GDM1 (cell line): ENCODE data around the gene DNAH1.
A peak's percentile ranks its signal among the peaks of the same experiment; 100 is the strongest.

Experiments used
- DNase-seq: peaks from one replicate; lab custom pipeline; 2025; lab: John Stamatoyannopoulos, UW

Gene DNAH1

GRCh38 chr3:52433996-52434479 is 117.9 kb downstream of the DNAH1 start:
- DNase-seq, result no peak

- DNase-seq, result no peak
These were observed 118.5 kb downstream of the DNAH1 start for GRCh38 chr3:52434491-52435115.

DNA sequence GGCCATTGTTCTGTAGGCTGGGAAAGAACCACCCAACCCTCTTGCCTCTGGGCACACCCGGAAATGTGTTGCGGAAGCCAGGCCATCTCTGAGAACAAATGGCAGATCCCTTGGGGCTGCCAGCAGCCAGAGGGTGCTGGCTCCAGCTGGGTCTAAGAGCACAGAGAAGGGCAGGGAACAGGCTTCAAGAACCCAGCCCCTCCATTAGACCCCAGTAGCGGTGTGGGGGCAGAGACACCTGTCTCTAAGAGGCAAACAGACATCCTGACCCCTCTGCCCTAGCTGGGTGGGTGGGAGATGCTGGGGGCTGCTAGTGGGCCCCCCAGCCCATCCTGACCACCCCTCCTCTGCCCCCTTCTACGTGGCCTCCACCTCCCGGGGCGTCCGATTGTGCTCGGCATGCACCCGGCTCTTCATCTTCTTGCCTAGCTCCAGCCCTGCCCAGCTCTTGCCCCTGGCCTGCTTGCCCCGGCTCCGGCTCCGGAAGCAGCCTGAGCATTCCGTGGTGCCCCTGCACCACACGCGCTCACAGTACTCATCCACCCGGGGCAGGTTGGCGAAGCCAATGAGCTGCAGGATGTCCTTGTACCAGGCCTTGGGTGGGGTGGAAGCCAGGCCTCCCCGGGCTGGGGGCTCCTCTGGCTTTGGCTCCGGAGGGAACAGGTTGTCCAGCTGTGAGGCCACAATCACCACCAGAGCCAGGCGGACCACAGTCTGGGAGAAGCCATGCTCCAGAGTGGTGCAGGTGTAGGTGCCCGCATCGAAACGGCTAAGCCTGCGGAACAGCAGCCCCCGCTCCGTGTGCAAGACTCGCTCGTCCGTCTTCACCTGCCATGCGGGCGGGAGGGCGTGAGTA is 119.4 kb downstream of the DNAH1 start:
- DNase-seq, result no peak

- DNase-seq, result no peak
These were observed 120.5 kb downstream of the DNAH1 start for GRCh38 chr3:52436500-52437149.

DNA sequence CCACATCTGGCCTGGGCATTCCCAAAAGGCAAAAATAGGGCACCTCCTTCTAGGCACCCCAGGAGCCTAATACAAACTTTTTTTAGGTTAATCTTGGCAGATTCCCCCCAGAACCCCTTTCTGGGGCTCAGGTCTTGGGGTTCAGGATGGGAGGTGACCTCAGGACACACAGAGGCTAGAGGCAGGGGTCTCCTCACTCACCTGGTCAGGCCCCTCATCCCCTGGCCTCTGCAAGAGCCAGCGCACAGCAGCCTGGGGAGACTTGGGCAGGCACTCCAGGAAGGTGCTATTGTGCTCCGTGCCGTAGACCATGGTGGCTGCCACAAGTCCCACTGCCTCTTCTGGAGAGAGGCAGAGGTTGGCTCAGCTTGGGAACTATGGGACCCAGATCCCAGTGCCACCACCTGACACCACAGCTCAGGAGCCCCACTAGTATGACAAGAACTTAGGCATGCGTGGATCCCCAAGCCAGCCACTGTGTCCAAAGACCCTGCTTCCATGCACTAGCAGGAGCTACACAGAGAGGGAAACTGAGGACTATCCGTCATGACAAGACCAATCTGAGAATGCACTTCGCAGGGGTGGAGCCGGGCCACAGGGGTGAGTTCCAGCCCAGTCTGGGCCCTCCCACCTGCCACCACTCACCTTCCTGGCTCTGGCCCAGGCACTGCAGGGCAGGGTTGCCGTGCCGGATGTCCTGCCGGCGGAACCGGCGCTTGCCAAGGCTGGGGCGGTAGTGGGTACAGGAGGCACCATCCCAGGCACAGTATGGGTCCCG is 121.4 kb downstream of the DNAH1 start:
- no peak for DNase-seq

DNA sequence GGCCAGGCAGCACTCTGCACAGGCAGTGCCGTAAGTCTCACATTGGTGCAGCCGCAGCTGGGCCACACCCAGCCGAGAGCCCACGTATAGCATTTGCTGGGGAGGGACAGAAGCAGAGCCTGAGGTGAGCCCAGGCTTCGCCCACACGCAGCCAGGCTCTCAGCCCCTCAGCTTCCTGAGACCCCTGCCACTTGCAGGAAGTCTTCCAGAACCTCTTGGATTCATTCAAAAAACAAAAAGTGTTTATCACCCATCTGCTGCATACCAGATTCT is 121.9 kb downstream of the DNAH1 start:
- DNase-seq, result no peak

DNA sequence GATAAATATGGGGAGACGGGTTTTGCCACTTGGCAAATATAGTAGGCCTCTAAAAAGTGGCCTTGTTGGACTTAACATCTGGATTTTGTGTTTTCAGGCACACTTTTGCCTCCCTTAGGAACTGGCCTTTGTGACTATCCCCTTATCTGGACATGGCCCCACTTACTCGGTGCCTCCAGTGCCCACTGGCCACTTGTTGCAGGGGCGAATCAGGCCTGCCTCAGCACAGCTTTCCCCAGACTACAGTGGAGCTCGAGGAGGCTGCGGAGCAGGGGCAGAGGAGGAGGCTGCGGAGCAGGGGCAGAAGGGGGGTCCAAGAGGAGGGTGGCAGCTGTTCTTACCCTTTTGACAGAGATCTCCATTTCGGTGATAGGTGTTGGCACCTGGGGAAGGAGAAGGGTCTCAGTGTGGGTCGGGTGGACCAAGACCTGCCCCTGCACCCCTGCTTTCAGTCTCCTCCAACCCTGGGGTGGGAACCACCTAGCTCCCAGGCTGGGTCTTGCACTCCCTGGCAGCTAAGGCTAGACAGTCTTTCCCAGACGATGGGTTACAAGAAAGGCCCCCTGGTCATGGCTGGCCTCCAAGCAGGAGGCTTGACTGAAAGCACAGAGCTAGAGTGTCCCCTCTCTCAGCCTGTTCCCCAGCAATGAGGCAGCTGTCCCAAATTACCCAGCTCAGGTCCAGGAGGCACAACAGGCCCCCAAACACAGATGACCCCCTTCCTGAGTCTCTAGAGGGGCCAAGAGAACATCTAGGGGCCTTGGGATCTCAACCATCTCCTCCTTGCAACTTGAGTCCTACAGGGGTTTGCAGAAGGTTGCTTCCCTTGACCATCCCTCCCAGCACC is 122.7 kb downstream of the DNAH1 start:
- DNase-seq, result no peak

DNA sequence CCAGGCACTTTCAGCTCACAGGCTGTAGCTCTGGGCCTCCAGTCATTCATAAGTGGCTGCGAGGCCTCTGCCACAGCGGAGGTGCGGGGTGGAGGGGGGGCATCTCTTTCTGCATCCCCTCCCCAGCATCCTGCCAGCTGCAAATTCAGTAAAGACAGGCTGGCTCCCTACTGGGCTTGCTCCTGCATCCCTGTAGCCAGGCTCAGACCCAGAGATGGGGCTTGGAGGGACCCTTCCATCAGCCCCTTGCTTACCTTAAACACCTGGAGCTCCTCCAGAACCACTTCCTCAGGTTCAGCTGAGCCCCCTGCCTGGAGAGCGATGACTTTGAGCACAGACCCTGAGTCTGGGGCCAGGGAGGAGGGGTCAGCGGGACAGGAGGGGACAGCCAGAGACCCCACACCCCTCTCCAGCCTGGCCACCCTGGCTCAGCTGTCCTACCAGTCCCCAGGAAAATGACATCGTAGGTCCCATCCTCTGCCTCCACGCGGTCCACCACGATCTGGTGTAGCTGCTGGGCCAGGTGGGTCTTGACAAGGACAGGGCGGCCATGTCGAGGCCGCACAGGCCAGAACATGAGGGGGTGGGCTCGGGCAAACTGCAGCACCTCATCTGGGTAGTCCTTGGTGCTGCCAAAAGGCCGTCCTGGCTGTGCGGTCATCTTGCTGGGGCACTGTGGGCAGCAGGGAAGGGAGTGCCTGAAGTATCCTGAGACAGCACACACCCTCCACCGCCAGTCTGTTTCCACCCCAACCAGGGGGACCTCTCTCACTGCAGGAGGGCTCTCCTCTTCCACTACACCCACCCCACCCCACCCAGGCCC is 123.5 kb downstream of the DNAH1 start:
- no peak for DNase-seq

- no peak for DNase-seq
These were observed 124.1 kb downstream of the DNAH1 start for GRCh38 chr3:52440249-52440551.

DNA sequence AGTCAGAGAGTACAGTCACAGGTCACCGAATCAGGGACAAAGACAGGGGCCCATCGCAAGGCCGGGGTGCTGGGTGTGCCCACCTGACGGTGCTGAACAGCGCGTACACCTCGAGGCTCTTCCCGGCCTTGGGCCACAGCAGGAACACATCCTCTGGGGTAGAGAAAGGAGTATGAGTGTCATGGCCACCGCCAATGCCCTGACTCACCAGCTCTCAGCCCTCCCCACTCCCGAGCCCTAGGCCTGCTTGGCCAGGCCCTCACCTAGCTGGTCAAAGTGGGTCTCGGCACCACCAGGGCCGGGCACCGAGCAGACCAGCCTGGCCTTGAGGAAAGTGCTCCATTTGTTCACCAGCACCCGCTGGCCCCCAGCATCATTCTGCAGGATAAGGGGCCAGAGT is 124.6 kb downstream of the DNAH1 start:
- DNase-seq, result no peak

- no peak for DNase-seq
These were observed 125.1 kb downstream of the DNAH1 start for GRCh38 chr3:52441091-52441771.

- DNase-seq, result no peak
These were observed 125.7 kb downstream of the DNAH1 start for GRCh38 chr3:52441772-52442332.

DNA sequence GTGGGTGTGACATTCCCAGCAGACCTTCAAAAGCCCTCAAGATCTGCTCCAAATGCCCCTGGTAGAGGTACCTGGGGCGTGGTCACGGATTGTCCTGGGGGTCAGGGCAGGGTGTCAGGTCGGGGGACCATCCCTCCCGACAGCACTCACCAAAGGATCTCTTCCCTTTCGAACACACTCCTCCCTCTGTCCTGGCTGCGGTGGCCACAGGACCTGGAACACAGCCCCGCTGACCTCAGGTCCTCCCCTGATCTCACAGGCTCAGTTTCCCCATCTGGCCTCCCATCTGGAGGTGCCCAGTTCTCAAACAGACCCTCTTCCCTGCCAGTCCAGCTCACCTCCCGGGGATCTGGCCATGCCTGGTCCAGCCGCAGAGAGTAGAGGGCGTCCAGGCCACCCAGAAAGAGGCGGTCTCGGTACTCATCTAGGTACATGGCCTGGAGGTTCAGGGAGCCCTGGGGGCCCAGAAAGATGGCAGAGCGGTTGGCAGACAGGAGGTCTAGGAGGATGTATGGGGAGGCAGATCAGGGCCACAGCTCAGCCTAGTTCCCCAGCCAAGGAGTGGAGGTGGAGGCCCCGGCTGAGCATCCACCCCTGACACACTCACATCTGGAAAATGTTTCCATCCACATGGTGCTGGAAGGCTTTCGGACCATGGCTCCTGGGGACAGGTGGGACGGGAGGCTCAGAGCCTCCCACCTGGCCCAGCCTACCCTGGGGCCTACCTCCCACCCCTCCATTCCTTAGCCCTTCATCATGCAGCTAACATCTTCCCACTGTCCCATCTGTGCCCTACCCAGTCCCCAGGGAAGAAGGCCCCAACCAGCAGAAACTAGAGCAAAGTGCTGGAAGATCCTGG is 126.5 kb downstream of the DNAH1 start:
- DNase-seq, result no peak

DNA sequence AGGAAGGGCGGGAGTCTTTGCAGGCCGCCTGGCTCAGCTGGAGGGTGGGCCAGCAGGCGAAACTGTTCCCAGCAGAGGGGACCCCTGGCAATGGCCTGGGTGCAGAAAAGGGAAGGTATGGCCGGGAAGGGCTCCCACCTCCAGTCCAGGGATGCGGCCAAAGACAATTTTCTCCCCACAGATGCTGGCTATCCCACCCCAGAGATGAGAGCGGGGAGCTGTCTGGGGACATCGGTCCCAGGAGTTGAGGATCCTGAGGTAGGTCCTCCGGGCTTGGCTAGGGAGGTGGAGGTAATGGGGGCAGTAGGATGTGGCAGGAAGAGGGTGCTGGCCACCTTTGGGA is 127.1 kb downstream of the DNAH1 start:
- DNase-seq, result no peak

GRCh38 chr3:52443791-52444687 is 127.9 kb downstream of the DNAH1 start:
- DNase-seq, result no peak

DNA sequence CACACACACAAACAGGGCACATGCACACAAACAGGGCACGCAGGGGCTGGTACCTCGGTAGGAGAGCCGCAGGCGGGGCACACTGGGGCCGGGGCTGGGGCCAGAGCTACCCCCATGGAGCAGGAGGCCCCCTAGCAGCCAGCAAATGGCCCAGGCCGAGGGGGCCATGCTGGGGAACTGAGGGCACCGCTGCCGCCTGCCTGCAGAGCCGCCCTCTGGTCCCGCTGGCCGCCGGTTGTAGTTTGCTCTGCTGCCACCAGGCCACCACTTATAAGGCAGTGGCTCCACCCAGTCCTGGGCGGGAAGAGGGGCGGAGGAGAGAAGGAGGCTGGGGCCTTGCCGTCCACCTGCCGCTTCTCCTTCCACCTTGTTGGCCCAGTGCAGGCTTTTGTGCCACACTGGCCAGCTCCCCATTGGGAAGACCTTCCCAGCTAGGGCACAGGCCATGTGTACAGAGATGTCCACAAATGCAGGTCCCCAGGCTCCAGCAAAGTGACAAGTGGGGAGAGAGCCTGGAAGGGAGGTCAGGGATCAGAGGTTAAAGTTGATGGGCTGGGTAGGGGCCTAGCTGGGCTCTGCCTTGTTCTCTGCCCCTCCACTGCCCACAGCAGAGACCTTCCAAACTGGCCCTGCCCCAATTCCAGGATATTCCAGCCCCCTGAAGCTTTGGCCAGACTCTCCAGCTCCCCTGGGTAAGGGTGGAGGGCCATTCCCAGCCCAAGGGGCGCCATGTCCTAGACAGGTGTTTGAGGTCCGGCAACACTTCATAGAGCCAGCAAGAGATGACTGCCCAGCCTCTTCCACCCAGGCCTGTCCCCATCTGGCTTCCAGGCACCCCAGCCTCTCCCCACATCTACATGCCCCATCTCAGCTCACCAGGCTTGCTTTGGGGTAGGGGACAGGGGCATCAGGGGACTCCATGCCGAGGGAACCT is 129.0 kb downstream of the DNAH1 start, which contains the start of gene SEMA3G:
SEMA3G (minus strand) TSS at position 244 of the 934 bp plus-strand sequence; CDS start at position 168, 76 bp downstream.
- peak; percentile 39 for DNase-seq

DNA sequence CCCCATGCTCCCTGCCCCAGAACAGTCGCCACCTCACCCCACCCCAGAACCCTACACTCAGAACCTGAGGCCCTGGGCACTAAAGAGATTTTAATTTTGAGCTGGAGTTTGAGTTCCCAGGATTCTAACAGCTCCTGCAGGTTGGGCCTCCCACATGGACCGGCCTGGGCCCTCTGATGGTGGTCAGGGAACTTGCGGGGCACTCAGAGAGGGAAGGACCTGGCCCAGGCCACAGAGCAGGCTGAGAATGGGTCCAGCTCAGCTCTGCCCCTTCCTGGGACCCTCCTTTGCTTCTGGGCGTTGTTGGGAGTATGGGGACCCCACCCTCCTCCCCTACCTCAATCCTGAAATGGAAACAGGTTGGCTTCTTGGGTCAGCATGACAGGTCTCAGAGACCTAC is 129.9 kb downstream of the DNAH1 start:
- no peak for DNase-seq
